ENCODE measurements around the gene FAM180A. TPM values are rescaled to one million over a fixed set of nuclear protein-coding genes. Genes with fewer than 3 reads are reported as not detected.

FAM180A gene
- polyA plus RNA-seq, 1 of the 3 experiments (the other 2 are of a cell fraction) = 0.08 TPM

DNA sequence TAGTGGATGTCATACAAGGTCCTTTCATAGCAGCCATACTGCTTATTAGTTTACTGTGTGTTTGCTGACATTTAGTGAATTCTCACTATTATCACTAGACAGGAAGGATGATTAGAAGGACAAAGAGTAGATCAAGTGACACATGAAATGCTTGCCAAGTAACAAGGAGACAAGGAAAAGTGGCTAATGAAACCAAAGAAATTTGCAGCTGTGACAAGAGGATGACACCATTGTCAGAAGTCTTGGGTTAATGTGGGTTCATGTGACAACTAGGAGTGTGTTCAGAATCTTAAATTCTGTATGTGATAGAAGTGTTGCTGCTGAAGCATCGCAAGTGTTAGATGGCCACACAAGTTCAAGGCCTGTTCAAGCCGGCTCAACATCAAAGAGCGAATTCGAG, 40.8 kb upstream of the FAM180A start:
- Histone ChIP-seq H3K27ac (ENCODE audit: low read depth in 2 of 2, low read length in 1 of 2) (no peak overlapping the region), H3K27me3 (ENCODE audit: insufficient read depth) (no peaks in the 10 kb centered on the region), H3F3A (replicated peaks; ENCODE audit: insufficient read depth) (no peaks in the 10 kb centered on the region), H3K9me2 (no peaks in the 10 kb centered on the region), H3K4me1 (ENCODE audit: control insufficient read depth in 1 of 2, insufficient read depth in 2 of 2, low read depth in 1 of 2, low read length in 1 of 2) (no peaks in the 10 kb centered on the region), H3K4me2 (no peak overlapping the region), H3K36me3 (replicated peaks in 1 of 2; ENCODE audit: control insufficient read depth in 1 of 2, insufficient read depth in 2 of 2, low read length in 1 of 2) (no peaks in the 10 kb centered on the region), H3K9me3 (no peaks in the 10 kb centered on the region), H3K9ac (no peak overlapping the region), H2AFZ (ENCODE audit: low read depth) (no peak overlapping the region), H3K79me2 (ENCODE audit: insufficient read depth) (no peaks in the 10 kb centered on the region), H4K20me1 (ENCODE audit: insufficient read depth) (no peaks in the 10 kb centered on the region), H3K4me3 (ENCODE audit: low read depth in 2 of 2, low read length in 1 of 2) (no peak overlapping the region)
- no peak for DNase-seq
- ChIA-PET CTCF (interaction anchor here (0.8 to 3.6 kb wide), 3 partner anchors 9 to 115 kb away, joined by 4 to 23 read pairs (median 4); no protein-coding TSS in a partner anchor), POLR2A (no interaction called here)
- TF ChIP-seq, protein P1, sequence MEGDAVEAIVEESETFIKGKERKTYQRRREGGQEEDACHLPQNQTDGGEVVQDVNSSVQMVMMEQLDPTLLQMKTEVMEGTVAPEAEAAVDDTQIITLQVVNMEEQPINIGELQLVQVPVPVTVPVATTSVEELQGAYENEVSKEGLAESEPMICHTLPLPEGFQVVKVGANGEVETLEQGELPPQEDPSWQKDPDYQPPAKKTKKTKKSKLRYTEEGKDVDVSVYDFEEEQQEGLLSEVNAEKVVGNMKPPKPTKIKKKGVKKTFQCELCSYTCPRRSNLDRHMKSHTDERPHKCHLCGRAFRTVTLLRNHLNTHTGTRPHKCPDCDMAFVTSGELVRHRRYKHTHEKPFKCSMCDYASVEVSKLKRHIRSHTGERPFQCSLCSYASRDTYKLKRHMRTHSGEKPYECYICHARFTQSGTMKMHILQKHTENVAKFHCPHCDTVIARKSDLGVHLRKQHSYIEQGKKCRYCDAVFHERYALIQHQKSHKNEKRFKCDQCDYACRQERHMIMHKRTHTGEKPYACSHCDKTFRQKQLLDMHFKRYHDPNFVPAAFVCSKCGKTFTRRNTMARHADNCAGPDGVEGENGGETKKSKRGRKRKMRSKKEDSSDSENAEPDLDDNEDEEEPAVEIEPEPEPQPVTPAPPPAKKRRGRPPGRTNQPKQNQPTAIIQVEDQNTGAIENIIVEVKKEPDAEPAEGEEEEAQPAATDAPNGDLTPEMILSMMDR (IDR thresholded peaks at IDR 0.05) = no peak
- TF ChIP-seq TCF12 (IDR thresholded peaks at IDR 0.05) (no peak), FOSL2 (IDR thresholded peaks at IDR 0.05; ENCODE audit: borderline replicate concordance, low read depth) (no peak), SIN3A (IDR thresholded peaks at IDR 0.05; ENCODE audit: borderline replicate concordance, low read depth, low read length) (no peak), TAF1 (IDR thresholded peaks at IDR 0.05; ENCODE audit: borderline replicate concordance, low read depth, low read length) (no peak), GABPA (IDR thresholded peaks at IDR 0.05; ENCODE audit: low read depth) (no peak), POLR2AphosphoS5 (IDR thresholded peaks at IDR 0.05; ENCODE audit: low read depth, low read length) (no peak), YY1 (IDR thresholded peaks at IDR 0.05; ENCODE audit: low read depth) (no peak), JUND (IDR thresholded peaks at IDR 0.05) (no peak), RFX5 (IDR thresholded peaks at IDR 0.05; ENCODE audit: low read length) (no peak), EZH2phosphoT487 (IDR thresholded peaks at IDR 0.05; ENCODE audit: borderline replicate concordance, low read depth) (no peak)
- TF ChIP-seq, protein P2, sequence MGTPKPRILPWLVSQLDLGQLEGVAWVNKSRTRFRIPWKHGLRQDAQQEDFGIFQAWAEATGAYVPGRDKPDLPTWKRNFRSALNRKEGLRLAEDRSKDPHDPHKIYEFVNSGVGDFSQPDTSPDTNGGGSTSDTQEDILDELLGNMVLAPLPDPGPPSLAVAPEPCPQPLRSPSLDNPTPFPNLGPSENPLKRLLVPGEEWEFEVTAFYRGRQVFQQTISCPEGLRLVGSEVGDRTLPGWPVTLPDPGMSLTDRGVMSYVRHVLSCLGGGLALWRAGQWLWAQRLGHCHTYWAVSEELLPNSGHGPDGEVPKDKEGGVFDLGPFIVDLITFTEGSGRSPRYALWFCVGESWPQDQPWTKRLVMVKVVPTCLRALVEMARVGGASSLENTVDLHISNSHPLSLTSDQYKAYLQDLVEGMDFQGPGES (IDR thresholded peaks at IDR 0.05; ENCODE audit: low read depth, low read length) = no peak
- TF ChIP-seq, protein P3, sequence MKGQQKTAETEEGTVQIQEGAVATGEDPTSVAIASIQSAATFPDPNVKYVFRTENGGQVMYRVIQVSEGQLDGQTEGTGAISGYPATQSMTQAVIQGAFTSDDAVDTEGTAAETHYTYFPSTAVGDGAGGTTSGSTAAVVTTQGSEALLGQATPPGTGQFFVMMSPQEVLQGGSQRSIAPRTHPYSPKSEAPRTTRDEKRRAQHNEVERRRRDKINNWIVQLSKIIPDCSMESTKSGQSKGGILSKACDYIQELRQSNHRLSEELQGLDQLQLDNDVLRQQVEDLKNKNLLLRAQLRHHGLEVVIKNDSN (IDR thresholded peaks at IDR 0.05; ENCODE audit: borderline replicate concordance, low read depth) = no peak
- TF ChIP-seq, protein P4, sequence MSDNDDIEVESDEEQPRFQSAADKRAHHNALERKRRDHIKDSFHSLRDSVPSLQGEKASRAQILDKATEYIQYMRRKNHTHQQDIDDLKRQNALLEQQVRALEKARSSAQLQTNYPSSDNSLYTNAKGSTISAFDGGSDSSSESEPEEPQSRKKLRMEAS (IDR thresholded peaks at IDR 0.05; ENCODE audit: low read depth) = no peak
- TF ChIP-seq, protein P5, sequence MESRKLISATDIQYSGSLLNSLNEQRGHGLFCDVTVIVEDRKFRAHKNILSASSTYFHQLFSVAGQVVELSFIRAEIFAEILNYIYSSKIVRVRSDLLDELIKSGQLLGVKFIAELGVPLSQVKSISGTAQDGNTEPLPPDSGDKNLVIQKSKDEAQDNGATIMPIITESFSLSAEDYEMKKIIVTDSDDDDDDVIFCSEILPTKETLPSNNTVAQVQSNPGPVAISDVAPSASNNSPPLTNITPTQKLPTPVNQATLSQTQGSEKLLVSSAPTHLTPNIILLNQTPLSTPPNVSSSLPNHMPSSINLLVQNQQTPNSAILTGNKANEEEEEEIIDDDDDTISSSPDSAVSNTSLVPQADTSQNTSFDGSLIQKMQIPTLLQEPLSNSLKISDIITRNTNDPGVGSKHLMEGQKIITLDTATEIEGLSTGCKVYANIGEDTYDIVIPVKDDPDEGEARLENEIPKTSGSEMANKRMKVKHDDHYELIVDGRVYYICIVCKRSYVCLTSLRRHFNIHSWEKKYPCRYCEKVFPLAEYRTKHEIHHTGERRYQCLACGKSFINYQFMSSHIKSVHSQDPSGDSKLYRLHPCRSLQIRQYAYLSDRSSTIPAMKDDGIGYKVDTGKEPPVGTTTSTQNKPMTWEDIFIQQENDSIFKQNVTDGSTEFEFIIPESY (IDR thresholded peaks at IDR 0.05; ENCODE audit: borderline replicate concordance, low read depth) = no peak
- 88% methylated on average over 4 of the region's 4 CpGs for WGBS (ENCODE audit: low lambda C conversion rate)
